H1 (cell line): ENCODE results near the gene CD38. TPM values are rescaled to one million over a fixed set of nuclear protein-coding genes. Genes with fewer than 3 reads are reported as not detected.

Source experiments
- JUND ChIP-seq: IDR thresholded peaks from 2 replicates; pipeline ENCODE4 v1.6.1; 2011; ENCODE audit warnings: mild to moderate bottlenecking, improper control_type of control experiment, low read length
- KDM1A ChIP-seq: fragments of 200-600, 300-600 bp; sonication (generic); IDR thresholded peaks from 2 replicates; pipeline ENCODE4 v1.7.1; 2016; ENCODE audit warnings: mild to moderate bottlenecking, low read length, borderline replicate concordance
- MAFK ChIP-seq: IDR thresholded peaks from 2 replicates; pipeline ENCODE4 v1.6.1; 2012; ENCODE audit warnings: low read depth, mild to moderate bottlenecking, improper control_type of control experiment, low read length
- MAX ChIP-seq: IDR thresholded peaks from 2 replicates; pipeline ENCODE4 v1.6.1; 2012; ENCODE audit warnings: inconsistent platforms
- POLR2AphosphoS5 ChIP-seq: IDR thresholded peaks from 2 replicates; pipeline ENCODE4 v1.6.1; 2011; ENCODE audit warnings: low read depth, low read length
- SIN3A ChIP-seq, 2 experiments: IDR thresholded peaks in 1 of 2; conservative IDR thresholded peaks in 1 of 2; 2 replicates each; pipeline ENCODE4 v1.6.1; 2011 to 2012; ENCODE audit warnings: low read length in 2 of 2, improper control_type of control experiment in 1 of 2, low read depth in 1 of 2, mild to moderate bottlenecking in 1 of 2
- polyA plus RNA-seq, 7 experiments: library from polyadenylated mRNA; depleted of rRNA in 3 of 7; stranded (reverse) in 5 of 7; unstranded in 2 of 7; fragments of >200 nt in 5 of 7; fragments of 200-250 nt in 2 of 7; gene quantifications; 1 replicate in 5 of 7; 2 replicates in 1 of 7; 4 replicates in 1 of 7; pipeline versions ENCODE4 v1.2.1 to v1.2.3, GENCODE V29; 2011 to 2013; ENCODE audit warnings: missing spikeins in 2 of 7, mixed read lengths in 2 of 7
- total RNA-seq: library from RNA; stranded (reverse); fragmentation: NEBNext Ultra II Directional; extraction: Animal tissue kit (Norgen Biotek cat#: 25700); gene quantifications from 2 replicates; pipeline ENCODE4 v1.2.1, GENCODE V29; 2021

The CD38 gene
- total and polyA plus RNA-seq, 2 of the 8 experiments (the other 6 are each of a cell fraction or from before 2014, with no cell fraction given): 0.14 to 0.24 TPM

- TF ChIP-seq KDM1A (no peak), SIN3A (conservative IDR thresholded peaks at IDR 0.05 in 1 of 2, IDR thresholded peaks at IDR 0.05 in 1 of 2; ENCODE audit: low read depth in 1 of 2, low read length in 2 of 2) (no peak), MAX (no peak), JUND (no peak), MAFK (no peak), POLR2AphosphoS5 (no peak)
Measured at GRCh38 chr4:15888515-15888914, 110.4 kb downstream of the CD38 start (continued).
